ENCODE data around the gene TMEM8B. TPM values are rescaled to one million over a fixed set of nuclear protein-coding genes. Genes with fewer than 3 reads are reported as not detected.

Gene TMEM8B
- total RNA-seq, 4 donors from 2014 or later, result 7.8 to 21.3 (median 9.6) TPM

DNA sequence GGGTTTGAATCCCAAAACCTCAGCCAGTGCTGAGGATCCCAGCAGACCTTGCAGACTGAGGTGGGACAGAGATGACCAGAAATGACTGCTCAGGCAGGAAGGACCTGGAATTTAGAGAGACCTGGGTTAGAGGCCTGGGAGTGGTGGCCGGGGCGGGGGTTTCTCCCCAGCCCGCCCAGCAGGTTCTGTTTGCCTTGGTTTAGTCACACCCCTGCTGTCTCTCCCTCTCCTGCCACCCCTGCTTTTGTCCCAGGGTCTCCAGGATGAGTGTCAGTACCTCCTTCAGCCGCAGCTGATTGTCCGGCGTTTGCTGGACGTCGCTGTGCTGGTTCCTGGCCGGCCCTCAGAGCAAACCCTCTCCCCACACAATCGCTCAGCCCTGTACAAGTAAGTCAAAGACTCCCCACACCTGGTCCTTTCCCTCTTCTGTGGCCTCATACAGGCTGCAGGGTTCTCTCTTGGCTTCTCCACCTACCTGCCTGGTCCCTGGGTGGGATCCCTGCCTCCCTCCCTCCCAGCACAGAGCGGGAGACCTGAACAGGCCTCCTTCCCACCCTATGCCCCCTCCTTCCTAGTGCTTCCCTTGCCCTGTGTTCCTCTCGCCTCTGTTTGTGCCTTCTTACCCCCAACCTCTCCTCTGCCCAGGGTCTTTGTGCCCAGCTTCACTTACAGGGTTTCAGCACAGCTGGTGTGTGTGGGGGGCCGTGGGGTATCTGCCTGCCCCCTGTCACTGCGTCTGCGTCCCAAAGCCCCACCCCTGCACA is 12.0 kb downstream of the TMEM8B start:
- Histone ChIP-seq H3K27me3 (no peaks in the 10 kb centered on the region), H3K4me3 (no peak overlapping the region), H3K27ac (no peak overlapping the region), H3K9me3 (no peaks in the 10 kb centered on the region), H3K4me1 (peaks cover 11 to 29% (median 15%) of the 10 kb centered on the region in 4 donors), H3K36me3 (no peaks in the 10 kb centered on the region)
- TF ChIP-seq, protein P1, sequence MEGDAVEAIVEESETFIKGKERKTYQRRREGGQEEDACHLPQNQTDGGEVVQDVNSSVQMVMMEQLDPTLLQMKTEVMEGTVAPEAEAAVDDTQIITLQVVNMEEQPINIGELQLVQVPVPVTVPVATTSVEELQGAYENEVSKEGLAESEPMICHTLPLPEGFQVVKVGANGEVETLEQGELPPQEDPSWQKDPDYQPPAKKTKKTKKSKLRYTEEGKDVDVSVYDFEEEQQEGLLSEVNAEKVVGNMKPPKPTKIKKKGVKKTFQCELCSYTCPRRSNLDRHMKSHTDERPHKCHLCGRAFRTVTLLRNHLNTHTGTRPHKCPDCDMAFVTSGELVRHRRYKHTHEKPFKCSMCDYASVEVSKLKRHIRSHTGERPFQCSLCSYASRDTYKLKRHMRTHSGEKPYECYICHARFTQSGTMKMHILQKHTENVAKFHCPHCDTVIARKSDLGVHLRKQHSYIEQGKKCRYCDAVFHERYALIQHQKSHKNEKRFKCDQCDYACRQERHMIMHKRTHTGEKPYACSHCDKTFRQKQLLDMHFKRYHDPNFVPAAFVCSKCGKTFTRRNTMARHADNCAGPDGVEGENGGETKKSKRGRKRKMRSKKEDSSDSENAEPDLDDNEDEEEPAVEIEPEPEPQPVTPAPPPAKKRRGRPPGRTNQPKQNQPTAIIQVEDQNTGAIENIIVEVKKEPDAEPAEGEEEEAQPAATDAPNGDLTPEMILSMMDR (IDR thresholded peaks at IDR 0.05), result no peak
- TF ChIP-seq POLR2AphosphoS5 (IDR thresholded peaks at IDR 0.05) (no peak), POLR2A (IDR thresholded peaks at IDR 0.05) (no peak), EP300 (IDR thresholded peaks at IDR 0.05; ENCODE audit: low read depth) (no peak)
- in situ Hi-C loops (cut with MboI; ENCODE audit: low pct_ligation_motif_present in 1 of 4, low pct_unique_long_range_greater_than_20kb in 1 of 4, low sequenced_read_pairs in 3 of 4), result no loop called here
- intact Hi-C loops (cut with DNase I; ENCODE audit: low total_unique reads), result no loop called here
- no peak for DNase-seq
- 80 to 93% methylated on average over 1 to 15 of the region's 15 CpGs for WGBS, 2 donors (ENCODE audit: low coverage in 1 of 2)

DNA sequence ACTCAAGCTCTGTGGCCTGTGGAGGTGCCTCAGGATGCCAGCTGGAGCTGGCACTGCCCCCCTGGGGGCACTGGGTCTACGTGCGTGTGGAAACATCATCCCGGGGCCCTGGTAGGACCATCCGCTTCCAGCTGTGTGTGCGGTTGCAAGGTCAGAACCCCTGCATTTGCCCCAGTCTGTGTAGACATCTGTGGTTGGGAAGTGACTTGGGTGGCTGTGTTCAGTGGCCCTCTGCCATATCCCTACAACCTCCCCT is 12.5 kb downstream of the TMEM8B start:
- DNase-seq, result no peak
- WGBS, 2 donors (ENCODE audit: low coverage in 1 of 2), result 90% methylated on average over 5 of the region's 5 CpGs; no CpG with 5 or more reads in 1 of the 2 donors
- in situ Hi-C loops (cut with MboI; ENCODE audit: low pct_ligation_motif_present in 1 of 4, low pct_unique_long_range_greater_than_20kb in 1 of 4, low sequenced_read_pairs in 3 of 4) (no loop called here), intact Hi-C loops (cut with DNase I; ENCODE audit: low total_unique reads) (no loop called here)
- TF ChIP-seq EP300 (IDR thresholded peaks at IDR 0.05; ENCODE audit: low read depth), result no peak
- no peak for TF ChIP-seq POLR2AphosphoS5 (IDR thresholded peaks at IDR 0.05)
- TF ChIP-seq, protein P1 (IDR thresholded peaks at IDR 0.05), result no peak
- TF ChIP-seq POLR2A (IDR thresholded peaks at IDR 0.05), result no peak
- peaks cover 11 to 25% (median 14%) of the 10 kb centered on the region in 4 donors for H3K4me1 ChIP-seq
- H3K4me3 ChIP-seq, result no peak overlapping the region
- H3K36me3 ChIP-seq, result no peaks in the 10 kb centered on the region
- H3K9me3 ChIP-seq, result no peaks in the 10 kb centered on the region
- no peak overlapping the region for H3K27ac ChIP-seq
- H3K27me3 ChIP-seq, result no peaks in the 10 kb centered on the region

DNA sequence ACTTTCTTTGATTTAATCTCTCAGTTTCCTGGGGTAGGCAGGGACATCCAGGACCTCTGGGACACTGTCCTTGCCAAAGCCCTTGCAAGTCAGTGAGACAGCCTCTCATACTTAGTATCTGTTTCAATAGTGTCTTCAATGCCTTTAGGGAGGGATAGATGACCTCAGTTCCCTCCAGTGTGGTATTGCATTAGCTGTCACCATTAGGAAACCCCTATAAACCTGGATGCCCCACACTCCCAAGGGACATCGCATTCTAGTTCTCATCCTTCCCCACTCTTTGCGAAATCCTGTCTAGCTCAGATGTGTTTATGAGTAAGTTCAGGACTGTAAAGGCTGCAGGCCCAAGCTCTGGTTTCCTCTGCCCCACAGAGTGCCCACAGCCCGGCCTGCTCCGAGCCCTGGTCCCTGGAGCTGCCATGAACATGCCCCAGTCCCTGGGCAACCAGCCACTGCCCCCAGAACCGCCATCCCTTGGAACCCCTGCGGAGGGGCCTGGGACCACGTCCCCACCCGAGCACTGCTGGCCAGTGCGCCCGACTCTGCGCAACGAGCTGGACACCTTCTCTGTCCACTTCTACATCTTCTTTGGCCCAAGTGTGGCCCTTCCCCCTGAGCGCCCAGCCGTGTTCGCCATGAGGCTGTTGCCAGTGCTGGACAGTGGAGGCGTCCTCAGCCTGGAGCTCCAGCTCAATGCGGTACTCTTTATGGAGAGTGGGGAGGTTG is 13.2 kb downstream of the TMEM8B start:
- no peak overlapping the region for H3K27ac ChIP-seq

DNA sequence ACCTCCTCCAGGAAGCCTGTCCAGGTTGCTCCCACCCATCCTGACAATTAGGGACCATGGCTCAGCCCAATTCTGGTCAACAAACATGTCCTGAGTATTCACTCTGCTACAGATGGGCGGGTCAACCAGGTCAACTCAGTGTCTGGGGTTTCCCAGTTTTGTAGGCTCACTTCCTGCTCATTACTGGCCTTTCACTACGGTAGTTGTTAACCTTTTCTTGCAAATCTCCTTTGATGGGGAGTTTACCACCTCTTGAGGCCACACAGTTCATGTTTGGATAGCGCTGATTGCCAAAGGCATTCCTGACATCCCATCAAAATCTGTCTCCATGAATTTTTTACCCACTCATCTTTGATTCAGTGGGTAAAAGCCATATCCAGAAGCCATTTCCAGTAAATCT is 13.8 kb downstream of the TMEM8B start:
- intact Hi-C loops (cut with DNase I; ENCODE audit: low total_unique reads) (no loop called here), in situ Hi-C loops (cut with MboI; ENCODE audit: low pct_ligation_motif_present in 1 of 4, low pct_unique_long_range_greater_than_20kb in 1 of 4, low sequenced_read_pairs in 3 of 4) (no loop called here)
- Histone ChIP-seq H3K27me3 (no peaks in the 10 kb centered on the region), H3K27ac (no peak overlapping the region), H3K36me3 (no peaks in the 10 kb centered on the region), H3K9me3 (no peaks in the 10 kb centered on the region), H3K4me1 (peaks cover 11 to 28% (median 18%) of the 10 kb centered on the region in 4 donors), H3K4me3 (no peak overlapping the region)
- TF ChIP-seq EP300 (IDR thresholded peaks at IDR 0.05; ENCODE audit: low read depth) (no peak), POLR2AphosphoS5 (IDR thresholded peaks at IDR 0.05) (no peak), POLR2A (IDR thresholded peaks at IDR 0.05) (no peak)
- TF ChIP-seq, protein P1 (IDR thresholded peaks at IDR 0.05), result no peak
- 65 to 83% methylated on average over 2 to 3 of the region's 3 CpGs for WGBS, 2 donors (ENCODE audit: low coverage in 1 of 2)
- no peak for DNase-seq

More for the DNA sequence above, 13.2 kb downstream of the TMEM8B start:
- WGBS, 2 donors (ENCODE audit: low coverage in 1 of 2), result 89 to 100% methylated on average over 2 to 17 of the region's 17 CpGs
- intact Hi-C loops (cut with DNase I; ENCODE audit: low total_unique reads), result no loop called here
- TF ChIP-seq, protein P1 (IDR thresholded peaks at IDR 0.05), result no peak
- no peak for TF ChIP-seq POLR2AphosphoS5 (IDR thresholded peaks at IDR 0.05)
- no peak for TF ChIP-seq POLR2A (IDR thresholded peaks at IDR 0.05)
- no peak for TF ChIP-seq EP300 (IDR thresholded peaks at IDR 0.05; ENCODE audit: low read depth)
- Histone ChIP-seq H3K27me3 (no peaks in the 10 kb centered on the region), H3K4me3 (no peak overlapping the region), H3K36me3 (no peaks in the 10 kb centered on the region), H3K9me3 (no peaks in the 10 kb centered on the region), H3K4me1 (peaks cover 11 to 25% (median 15%) of the 10 kb centered on the region in 4 donors)
- DNase-seq, result no peak
- in situ Hi-C loops (cut with MboI; ENCODE audit: low pct_ligation_motif_present in 1 of 4, low pct_unique_long_range_greater_than_20kb in 1 of 4, low sequenced_read_pairs in 3 of 4), result no loop called here

Data from transverse colon (tissue), 4 donors.